ENCODE results near the gene CCNB2.
"Not testable (repeated sequence)": the region's sequence is repeated elsewhere in the genome, so short reads cannot be mapped to it uniquely, and the experiment has no call there.

CCNB2 gene
- 0.24 to 0.77 reads per million in 2 donors for total RNA-seq

DNA sequence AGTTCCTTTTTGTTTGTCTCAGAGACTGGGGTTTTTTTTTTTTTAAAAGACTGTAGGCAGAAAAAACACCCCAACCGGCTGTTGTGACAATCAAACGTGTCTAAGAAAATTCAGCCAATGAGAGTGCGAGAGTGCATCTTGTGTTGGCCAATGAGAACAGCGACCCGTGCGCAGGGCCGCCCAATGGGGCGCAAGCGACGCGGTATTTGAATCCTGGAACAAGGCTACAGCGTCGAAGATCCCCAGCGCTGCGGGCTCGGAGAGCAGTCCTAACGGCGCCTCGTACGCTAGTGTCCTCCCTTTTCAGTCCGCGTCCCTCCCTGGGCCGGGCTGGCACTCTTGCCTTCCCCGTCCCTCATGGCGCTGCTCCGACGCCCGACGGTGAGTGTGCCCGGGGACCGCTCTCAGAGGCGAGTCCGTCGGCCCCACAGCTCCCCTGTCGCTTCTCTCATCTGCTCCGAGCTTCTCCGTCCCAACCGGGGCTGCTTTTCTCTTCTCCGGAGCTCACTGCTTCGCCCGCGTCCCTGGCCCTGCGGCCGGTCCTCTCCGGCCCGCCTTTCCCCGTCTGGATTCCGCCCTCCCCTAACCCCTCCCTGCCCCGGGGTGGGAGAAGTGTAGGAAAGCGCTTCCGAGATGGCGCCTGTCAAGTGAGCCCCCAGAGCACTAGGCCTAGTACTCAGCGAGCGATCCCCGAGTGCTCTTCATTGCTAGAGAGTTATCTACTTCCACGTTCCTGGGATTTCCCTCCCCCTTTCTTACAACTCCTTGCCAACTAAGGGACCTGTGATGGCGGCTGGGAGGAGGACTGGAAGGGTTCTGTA, at the start of gene CCNB2:
TSS of gene CCNB2 (plus strand) at position 235 of the 821 bp plus-strand sequence. CDS start at position 358, 123 bp downstream.
- peak; percentile 73 for DNase-seq

- no peak for DNase-seq
Observed at GRCh38 chr15:59059076-59059597, 45.8 kb upstream of the CCNB2 start.

- no peak for DNase-seq
Observed at GRCh38 chr15:59060348-59060747, 44.6 kb upstream of the CCNB2 start.

DNA sequence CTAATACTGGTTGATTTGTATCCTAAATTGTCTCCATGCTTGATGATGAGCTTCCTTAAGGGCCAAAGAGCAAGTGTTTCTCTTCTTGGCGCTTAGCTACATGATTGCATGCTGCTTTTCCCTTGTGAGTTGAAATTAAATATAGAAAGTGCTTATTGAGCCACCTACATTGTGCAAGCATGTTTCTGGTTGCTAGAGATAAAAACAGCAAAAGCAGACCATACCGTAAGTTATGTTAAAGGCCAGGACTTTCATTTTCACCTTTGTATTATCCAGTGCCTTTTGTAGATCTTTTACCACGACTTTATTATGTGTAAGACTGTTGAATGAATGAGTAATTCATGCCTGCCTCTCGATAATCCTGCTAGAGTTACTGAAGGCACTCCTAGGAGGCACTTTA, 41.9 kb upstream of the CCNB2 start:
- DNase-seq, result no peak

- no peak for DNase-seq
Observed at GRCh38 chr15:59069430-59069829, 35.5 kb upstream of the CCNB2 start.

- no peak for DNase-seq
Observed at GRCh38 chr15:59074607-59075006, 30.3 kb upstream of the CCNB2 start.

DNA sequence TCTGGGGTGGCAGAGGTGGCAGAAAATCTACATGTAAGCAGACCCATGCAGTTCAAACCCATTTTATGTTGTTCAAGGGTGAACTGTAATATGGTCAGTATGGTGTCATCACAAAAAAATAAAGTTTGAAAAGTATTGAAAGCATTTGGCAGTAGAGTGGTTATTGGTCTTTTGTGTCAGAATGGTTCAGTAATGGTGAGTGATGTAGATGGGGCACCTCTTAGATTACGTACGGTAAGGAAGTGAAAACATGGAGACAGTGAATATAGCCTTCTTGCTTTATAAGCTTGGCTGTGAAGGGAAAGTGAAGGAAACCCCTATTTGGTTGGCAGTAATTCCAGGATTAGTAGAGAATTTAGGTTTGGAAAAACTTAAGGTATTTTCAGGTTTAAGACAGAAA, 17.2 kb upstream of the CCNB2 start:
- no peak for DNase-seq

- DNase-seq, result no peak
Observed at GRCh38 chr15:59094077-59094476, 10.9 kb upstream of the CCNB2 start.

- DNase-seq, result no peak
Observed at GRCh38 chr15:59096429-59096828, 8.5 kb upstream of the CCNB2 start.

- DNase-seq, result no peak
Observed at GRCh38 chr15:59099162-59099685, 5.7 kb upstream of the CCNB2 start.

DNA sequence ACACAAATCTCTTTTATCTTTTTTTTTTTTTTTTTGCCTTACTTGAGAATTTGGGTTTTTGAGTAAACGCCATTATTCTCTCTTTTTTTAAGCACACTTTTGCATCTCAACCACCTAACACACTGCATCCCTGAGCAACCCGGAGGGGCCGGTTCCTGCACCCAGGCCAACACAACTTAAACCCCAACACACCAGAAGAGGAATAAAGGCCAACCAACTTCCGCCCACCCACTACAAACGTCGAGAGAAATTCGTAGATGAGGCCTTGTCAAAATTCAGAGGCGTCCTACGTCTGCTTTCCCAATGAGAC, 389 bp upstream of the CCNB2 start:
- DNase-seq, result no peak

DNA sequence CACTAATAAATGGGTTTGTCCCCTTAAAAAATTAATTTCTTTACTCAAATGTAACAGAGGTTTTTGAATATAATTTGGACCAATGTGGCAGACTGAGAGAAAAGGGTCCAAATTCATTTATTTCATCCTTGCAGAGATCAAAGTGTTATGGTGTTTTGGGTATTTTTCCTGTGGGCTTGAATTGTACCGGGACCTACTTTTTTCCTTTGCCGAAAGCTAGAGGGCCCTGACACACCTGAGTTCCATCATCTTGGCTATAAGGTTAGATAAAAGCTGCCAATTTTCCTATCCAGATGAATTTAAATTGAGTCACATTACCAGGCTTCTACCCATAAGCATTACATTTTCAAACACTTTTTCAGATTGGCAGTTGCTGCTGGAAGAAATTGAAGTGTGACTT, 908 bp downstream of the CCNB2 start:
- no peak for DNase-seq

GRCh38 chr15:59111251-59111650, 6.3 kb downstream of the CCNB2 start:
- no peak for DNase-seq

DNA sequence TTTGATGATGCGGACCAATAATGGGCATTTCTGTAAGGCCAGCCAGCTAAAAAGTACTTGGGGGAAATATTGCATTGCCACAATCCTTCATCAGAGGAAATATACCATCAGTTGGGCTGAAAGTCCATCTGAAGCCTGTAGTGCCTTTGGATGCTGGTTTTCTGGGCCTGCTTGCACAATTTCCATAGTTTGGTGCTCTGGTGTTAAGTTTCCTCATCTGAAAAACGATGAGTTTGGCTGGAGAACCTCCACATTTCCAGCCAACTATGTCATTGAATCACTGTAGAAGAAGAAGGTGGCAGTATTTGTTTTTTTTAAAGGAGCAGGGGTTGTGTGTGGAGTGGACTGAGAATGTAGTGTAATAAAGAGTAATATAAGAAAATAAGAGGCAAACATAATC, 10.1 kb downstream of the CCNB2 start:
- DNase-seq, result no peak

- no peak for DNase-seq
Observed at GRCh38 chr15:59116141-59116540, 11.2 kb downstream of the CCNB2 start.

- no peak for DNase-seq
Observed at GRCh38 chr15:59116771-59117170, 11.8 kb downstream of the CCNB2 start.

GRCh38 chr15:59119625-59120024, 14.7 kb downstream of the CCNB2 start:
- DNase-seq, result no peak

GRCh38 chr15:59120937-59121336, 16.0 kb downstream of the CCNB2 start:
- no peak for DNase-seq

DNA sequence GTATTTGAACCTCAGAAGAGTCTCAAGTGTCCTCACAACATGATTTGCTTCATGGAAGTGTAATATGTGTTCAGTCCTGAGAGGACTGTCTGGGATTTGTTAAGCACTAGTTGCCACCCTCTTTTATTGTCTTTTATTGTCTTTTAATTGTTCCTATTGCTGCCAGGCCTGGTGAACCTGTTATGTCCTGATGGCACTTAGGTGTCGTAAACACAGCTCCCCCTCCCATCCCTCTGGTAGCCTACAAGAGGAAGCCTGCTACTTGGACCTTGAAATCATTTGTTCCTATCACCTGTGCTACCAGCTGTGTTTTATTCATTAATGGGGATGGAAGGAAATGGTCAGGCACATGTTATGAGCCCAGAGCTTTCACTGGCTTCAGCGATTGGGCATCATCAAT, 19.3 kb downstream of the CCNB2 start:
- DNase-seq, result no peak

GRCh38 chr15:59125683-59126082, 20.7 kb downstream of the CCNB2 start:
- not testable (repeated sequence) for DNase-seq

GRCh38 chr15:59127255-59127654, 22.3 kb downstream of the CCNB2 start:
- not testable (repeated sequence) for DNase-seq

GRCh38 chr15:59131456-59131855, 26.5 kb downstream of the CCNB2 start:
- DNase-seq, result no peak

GRCh38 chr15:59131969-59132562, 27.1 kb downstream of the CCNB2 start:
- no peak for DNase-seq

- no peak for DNase-seq
Observed at GRCh38 chr15:59133929-59134427, 29.0 kb downstream of the CCNB2 start.
